ENCODE data around the gene AKAP5.

The AKAP5 gene, protein sequence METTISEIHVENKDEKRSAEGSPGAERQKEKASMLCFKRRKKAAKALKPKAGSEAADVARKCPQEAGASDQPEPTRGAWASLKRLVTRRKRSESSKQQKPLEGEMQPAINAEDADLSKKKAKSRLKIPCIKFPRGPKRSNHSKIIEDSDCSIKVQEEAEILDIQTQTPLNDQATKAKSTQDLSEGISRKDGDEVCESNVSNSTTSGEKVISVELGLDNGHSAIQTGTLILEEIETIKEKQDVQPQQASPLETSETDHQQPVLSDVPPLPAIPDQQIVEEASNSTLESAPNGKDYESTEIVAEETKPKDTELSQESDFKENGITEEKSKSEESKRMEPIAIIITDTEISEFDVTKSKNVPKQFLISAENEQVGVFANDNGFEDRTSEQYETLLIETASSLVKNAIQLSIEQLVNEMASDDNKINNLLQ

DNA sequence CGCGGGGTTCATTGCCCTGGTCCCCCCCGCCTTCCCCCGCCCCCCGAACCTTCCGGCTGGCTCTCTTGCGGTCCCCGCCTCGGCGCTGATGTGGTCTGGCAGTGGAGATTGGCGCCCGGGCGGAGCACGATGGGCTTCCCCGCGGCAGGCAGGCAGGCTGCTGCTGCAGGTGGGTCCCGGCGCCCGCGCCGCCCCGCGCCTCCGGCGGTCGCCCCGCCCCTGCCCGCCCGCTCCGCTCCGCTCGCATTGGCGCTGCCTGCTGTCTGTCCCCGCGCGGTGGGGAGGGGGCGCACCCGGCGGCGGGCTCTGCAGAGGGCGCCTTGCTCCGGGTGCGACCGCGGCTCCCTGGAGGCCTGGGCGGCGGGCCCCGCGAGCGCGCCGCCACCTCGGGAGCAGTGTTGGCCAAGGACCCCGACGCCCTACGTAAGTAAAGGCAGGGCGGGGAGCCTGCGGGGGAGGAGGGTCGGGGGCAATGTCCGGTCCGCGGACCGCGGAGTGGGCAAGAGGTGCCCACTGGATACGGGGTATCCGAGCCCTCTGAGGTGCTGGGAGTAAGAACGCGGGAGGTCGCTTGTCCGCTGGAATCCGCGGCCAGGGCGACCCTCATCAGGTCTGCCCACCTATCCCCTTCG is at the start of gene AKAP5:
Gene AKAP5, plus strand, starts transcription at position 309 of the 632 bp plus-strand sequence. CDS start 2,896 bp downstream, outside the sequence.
- peak; percentile 81 for DNase-seq (ENCODE audit: low spot score)

DNA sequence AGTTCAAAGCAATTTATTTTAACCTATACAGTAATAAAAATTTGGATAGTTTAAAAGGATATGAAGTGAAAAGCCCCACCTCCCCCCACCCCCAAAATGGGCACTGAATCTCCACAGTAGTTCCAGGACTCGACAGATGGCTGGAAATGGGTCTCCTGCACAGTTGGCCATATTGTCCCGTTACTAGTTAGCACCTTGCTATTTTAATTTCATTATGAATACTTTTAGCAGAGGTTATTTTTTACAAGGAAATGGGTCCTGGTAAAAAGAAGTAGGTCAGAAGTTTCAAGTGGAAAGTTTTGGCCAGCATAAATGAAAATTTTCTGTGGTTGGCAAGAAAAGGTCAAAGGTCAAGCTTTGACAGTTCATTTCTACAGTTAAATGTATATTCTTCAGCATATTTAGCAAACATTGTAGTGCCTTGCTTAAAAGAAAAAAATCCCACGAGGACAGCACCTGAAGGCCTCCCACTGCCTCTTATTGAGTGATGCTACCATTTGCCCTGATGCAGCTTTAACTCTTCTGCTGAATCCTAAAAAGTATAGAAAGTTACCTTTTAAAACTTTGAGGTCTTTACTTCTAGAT is 48.9 kb upstream of the AKAP5 start:
- DNase-seq (ENCODE audit: low spot score): no peak

DNA sequence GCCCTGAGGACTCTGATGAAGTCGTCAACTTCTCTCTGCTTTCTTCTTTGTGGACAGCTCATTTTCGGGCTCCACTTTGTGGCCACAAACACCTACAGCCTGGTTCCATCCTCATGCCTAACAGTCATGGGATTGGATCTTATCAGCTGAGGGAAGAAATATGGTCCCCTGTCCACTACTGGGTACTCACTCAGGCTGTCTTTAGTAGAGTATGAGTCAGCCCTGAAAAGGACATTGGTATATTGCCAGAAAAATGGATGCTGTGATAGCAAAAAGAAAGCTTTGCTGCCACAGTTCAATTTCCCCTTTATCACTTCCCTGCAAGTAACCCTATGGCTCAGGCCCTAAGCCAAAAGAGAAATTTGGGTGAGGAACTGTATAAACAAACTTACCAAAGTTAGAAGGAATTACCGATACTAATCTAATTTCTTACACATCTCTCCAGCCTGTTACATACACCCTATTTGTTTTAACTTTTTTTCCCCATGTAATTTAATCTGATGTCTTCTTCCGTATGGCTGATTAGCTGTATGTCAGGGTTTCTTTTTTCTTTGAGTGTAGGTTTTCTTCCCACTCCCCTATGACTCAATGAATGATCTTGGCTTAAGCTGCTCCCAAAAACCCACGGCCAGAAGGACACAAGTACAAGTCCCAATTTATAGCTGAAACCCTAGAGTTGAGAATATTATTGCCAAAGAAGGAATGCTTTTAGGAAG is 48.1 kb upstream of the AKAP5 start:
- no peak for DNase-seq (ENCODE audit: low spot score)

DNA sequence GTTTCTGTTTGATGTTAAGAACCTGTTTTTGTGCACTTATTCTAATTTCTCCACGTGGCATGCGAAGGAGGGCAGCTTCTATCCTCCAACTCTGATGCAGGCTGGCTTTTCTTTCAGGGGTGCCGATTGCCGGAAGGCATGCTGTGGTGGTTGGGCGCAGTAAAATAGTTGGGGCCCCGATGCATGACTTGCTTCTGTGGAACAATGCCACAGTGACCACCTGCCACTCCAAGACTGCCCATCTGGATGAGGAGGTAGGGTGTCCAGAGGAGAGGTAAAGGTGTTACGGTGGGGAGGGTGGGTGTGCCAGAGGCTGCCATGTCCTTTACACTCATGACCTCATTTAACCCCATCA is 47.6 kb upstream of the AKAP5 start:
- DNase-seq (ENCODE audit: low spot score): no peak

DNA sequence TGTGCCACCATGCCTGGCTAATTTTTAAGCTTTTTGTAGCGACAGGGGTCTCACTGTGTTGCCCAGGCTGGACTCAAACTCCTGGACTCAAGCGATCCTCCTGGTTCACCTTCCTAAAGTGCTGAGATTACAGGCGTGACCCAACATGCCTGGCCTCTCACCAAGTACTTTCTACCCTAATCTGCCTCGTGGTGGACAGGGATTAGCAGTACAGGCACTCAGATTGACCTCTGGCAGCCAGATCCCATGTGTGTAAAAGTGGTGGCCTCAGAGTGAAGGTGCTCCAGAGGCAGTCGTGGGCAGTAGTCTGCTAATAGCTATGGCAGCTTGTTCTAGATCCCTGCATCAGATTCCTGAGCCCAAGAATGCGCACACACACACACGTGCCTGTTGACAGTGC is 46.3 kb upstream of the AKAP5 start:
- DNase-seq (ENCODE audit: low spot score): no peak

DNA sequence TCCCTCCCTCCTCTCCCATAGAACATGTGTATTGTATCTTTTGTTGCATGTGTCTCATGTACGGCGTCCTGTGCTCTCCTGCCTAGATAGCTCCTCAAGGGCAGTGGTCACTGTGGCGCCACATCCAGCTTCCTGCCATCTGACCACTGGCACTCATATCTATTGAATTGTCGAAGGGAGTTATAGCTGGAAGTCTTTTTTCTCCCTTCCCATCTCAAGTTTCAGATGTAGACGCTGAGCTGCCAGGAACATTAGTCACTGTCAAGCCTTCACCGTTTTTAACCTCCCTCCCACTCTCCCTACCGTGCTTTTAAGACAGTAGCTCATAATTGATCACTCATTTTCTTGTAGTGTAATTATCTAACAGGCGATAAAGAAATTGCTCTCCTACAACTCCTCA is 44.1 kb upstream of the AKAP5 start:
- peak; percentile 31 for DNase-seq (ENCODE audit: low spot score)

DNA sequence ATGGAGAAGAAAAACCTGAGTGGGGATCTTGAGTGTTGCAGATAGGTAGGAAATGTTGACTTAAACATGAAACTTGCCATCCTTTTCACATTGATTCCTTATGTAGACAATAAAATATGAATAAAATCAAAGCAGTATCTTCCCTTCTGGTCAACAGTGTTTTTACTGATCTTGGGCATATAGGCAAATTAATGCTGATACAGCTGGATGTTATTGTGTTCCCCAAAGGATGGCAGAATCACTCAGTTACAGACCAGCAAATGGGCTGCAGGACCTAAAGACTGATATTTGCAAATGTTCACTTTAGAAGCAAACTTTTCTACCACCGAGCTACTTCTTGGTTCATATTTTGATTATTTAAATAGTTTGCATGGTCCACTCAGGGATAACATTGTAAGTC is 43.3 kb upstream of the AKAP5 start:
- no peak for DNase-seq (ENCODE audit: low spot score)

DNA sequence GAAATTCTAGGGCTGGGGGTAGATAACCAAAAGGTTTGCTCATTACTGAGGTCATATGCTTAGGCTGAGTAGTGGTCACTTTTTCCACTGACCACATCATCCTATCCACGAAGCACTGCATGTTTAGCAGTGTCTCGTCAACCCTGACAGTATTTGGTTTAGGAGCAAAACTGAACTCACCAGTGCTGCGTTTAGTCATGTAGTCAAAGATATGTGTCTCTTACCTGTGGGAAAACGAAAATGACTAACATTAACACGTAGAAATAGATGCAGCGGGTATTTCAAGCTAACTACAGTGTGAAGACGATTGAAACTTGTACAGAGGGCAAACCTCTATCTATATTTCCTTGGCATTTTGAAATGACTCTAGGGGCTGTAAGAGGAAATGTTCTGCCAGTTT is 42.5 kb upstream of the AKAP5 start:
- DNase-seq (ENCODE audit: low spot score): no peak

DNA sequence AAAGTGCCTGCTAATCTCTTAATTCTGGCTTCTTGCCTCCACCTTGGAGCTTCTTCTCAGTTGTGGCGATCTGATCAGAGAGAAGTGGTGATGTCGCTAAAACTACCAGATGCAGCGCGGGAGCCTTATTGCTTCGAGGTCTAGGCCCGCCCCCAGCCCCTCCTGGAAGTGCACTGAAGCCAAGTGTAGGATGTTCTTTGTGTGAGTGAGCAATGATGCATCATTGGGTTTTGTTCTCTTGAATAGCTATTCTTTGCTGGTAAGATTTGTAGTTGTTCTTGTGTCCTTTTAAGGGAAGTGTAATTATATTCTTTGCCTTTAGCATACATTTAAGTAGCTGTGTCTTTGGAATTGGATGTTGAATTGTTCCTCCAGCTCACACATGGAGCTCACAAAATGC is 41.3 kb upstream of the AKAP5 start:
- peak; percentile 52 for DNase-seq (ENCODE audit: low spot score)

DNA sequence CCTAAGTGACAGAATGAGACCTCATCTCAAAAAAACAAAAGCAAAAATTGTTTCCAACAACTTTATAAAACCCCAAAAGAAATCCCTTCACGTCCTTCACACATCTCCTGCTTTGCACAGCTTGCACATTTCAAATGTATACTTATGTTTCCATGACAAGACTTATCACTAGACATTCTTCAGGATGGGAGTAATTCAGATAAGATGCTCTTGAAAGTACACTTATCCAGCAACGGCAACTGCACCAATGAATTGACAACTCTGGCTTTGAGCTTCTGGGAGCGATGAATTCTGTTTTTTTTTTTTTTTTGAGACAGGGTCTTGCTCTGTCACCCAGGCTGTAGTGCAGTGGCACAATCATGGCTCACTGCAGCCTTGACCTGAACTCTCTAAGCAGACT is 30.8 kb upstream of the AKAP5 start:
- DNase-seq (ENCODE audit: low spot score): no peak

DNA sequence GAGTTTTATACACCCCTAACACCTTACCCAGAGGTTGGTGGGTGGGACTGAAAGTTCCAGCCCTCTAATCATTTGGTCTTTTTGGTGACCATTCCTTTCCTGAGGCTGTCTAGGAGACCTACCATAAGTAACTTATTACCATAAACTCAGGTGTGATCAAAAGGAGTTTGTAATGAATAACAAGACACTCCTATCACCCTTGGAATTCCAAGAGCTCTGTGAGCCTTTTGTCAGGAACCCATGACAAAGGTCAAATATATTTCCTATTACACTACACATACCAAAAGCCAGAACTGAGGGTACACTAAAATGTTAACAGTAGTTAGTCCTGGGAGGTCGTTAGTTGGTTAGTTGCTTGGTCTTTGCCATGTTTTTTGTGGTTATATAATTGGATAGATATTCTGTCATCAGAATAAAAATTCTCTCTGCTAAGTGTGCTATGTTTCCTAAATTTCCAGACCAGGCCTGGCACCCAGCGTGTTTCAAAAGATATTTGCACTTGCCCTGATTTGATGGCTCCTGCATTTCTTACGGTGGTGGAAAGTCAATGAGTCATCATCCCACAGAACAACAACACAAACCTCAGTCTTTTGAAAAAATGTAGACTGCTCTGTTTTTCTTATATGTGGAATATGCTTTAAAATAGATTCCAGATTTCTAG is 27.0 kb upstream of the AKAP5 start:
- DNase-seq (ENCODE audit: low spot score): no peak

DNA sequence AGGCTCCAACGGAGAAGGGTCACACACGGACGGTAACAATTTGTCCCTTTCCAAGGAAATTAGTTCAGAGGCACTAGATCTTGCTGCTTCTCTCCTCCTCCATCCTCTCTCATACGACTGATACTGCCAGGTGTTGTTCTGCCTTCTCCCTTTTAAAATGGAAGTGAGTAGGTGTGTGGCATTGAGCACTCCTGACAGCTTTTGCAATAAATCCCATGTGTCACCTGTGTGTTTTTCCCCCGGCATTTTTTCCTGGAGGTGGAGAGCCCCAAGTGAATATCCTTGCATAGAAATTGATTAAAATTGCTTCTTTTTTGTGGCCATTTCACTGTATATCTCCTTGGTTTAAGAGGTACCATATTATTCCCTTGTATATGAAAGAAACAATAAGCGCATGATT is 26.2 kb upstream of the AKAP5 start:
- no peak for DNase-seq (ENCODE audit: low spot score)

DNA sequence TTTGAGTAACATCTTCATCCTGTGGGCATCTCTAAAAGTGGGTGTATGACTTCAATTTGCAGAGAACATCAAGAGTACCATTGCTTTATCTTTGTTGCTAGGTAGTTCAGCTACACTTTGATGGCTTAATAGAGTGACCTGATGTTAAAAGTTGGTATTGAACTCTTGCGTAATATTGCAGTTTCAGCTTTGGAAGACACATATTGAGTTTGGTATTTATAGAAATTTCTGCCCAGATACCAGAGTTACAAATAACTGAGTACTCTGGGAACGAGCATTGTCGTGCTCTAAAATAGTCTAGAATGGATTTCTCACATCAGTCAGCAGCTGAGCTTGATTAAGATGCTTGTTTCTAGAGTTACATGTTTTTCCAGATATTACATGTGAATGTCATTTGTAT is 24.8 kb upstream of the AKAP5 start:
- DNase-seq (ENCODE audit: low spot score): no peak

DNA sequence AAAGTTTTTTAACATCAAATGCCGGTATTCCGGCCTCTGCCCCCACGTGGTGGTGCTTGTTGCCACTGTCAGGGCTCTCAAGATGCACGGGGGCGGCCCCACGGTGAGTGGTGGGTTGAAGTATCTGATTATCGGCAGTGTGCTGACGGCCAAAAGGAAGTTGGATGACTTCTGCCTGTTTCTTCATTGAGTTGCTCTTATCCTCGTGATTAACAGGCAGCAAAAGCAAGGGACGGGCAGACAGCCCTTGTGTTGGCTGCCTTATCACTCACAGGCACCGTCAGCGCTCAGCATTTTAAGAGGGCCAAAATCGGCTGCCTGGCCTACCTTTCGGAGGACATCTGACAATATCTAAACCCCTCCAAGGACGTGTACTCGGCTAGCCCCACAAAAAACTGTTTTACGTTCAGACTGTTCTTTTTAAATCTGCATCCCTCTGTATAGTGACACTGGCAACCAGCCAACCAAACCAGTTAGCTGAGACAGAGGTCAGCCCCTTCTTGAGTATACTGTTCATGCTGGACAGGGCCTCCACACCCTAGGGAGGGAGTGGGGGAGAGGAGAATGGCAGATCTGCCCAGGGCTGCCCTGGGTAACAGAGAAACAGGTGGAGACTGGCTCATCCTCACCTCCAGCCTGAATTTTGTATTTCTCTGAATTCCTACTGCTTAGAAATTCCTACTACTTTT is 22.9 kb upstream of the AKAP5 start:
- no peak for DNase-seq (ENCODE audit: low spot score)

DNA sequence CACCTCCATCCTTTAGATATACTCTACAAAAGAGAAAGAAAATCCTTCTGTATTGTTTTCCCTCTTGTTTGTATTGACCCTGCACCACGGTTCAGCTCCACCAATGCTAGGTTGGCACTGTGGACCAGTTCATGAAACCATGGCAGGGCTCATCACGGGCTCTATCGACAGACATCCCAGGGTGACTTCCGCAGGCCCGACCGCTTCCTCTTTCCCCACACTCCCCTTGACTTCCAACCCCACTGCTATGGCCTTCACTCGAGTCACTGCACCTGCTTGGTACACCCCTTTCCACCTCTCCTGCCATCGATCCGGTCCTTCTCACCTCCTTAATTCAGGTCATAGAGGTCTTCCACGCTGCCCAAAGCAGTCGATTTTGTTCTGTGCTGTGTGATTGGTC is 21.2 kb upstream of the AKAP5 start:
- DNase-seq (ENCODE audit: low spot score): no peak

DNA sequence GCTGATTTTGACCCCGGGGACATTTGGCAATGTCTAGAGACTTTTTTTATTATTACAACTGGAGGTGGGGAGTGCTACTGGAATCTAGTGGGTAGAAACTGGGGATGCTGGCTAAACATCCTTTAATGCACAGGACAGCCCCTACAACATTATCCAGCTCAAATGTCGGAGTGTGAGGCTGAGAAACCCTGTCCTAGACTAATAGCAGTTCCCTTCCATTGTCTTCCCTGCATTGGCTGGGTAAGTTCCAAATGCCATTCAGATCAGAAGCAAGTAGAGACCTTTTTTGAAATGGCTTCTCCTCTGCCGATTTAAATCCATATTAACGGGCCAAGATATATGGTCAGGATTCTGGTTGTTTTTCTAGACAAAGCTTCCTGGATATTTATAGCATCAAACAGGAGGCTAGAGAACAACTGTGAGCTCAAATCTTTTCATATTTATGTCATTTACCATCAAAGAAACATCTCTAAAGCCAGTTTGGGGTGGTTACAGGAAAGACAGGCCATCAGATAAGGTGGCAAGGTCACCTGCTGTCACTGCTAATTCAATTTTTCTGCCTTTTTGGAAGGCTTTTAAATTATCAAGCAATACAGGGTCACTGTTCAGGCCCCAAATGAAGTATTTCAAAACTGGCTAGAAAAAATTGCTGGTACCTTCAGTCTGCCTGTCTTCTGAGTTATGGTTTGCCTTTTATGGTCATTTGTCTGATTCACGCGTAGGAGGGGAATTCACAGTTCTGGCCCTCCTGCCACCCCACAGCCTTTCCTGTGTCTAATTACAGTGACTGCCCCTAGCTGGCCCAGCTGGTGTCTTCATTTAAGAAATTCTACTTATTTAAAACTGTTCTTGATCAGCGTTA is 20.1 kb upstream of the AKAP5 start:
- DNase-seq (ENCODE audit: low spot score): peak; percentile 33

DNA sequence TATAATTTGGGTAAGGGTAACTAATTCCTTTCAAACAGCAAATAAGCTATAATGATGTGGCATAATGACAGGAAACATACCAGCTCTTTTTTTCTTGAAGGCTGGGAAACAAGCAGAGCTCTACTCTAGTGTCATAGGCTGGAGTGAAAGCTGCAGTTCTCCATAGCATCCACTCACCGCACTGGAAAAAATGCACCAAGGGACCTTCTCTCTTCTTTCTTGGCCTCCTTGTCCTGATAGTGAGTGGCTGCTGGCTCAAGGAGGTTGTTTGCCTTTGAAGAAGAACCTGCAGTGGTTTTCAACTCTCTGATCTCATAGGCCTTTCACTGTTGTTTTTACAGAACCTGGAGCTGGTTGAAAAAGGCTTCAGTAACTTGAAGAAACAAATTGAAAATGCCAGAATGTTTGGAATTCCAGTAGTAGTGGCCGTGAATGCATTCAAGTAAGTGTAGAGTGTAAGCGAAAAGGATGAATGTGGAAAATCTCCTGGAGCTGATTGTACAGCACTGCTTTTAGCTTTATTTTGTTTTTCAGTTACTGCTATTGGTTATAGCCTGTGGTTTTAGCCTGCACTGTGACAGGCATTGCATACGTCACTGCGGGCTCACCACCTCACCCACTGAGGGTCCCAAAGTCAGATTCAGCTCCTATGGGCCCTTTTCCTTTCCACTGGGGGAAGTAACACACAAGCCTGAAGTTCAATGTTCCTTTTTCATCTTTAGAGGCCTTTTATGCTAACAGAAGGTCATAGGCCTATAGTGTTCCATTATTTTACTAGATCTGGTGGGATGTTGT is 17.2 kb upstream of the AKAP5 start:
- no peak for DNase-seq (ENCODE audit: low spot score)

DNA sequence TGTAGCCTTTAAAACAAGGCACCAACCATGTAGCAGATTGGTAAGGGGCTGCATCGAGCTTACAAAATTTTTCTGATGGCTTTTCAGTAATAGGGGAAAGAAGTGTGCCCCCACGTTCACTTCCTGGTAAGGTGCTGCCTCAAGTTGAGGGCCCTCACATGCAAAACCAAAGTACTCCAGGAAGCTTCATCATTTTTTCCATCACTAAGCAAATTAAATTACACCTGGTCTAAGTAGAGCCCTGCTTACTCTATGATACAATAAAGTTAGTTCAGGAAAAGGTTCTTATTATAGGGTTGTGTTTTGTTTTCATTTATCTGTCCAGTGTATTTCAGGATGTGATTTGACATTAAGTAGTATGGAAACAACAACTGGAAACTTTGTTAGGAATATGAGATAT is 15.0 kb upstream of the AKAP5 start:
- DNase-seq (ENCODE audit: low spot score): no peak

DNA sequence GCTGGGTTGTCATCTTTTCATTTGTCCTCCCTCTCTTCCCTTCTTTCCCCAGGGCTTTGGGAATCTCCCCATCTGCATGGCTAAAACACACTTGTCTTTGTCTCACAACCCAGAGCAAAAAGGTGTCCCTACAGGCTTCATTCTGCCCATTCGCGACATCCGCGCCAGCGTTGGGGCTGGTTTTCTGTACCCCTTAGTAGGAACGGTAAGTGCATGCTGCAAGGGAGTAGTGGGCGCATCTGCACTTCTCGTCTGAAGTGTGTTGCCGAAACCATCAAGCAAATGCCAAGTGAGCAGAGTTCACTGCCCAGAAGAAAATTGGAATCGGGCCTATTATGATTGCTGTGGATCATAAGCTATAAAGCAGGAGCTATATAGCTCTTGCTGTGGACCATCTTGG is 10.6 kb upstream of the AKAP5 start:
- DNase-seq (ENCODE audit: low spot score): no peak

All from Ammon's horn (tissue), 1 donor.